ENCODE data around the gene HBM.
"Not testable (repeated sequence)": the region's sequence is repeated elsewhere in the genome, so short reads cannot be mapped to it uniquely, and the experiment has no call there.

The HBM gene

GRCh38 chr16:146646-147045 lies 19.1 kb upstream of the HBM start:
- DNase-seq (ENCODE audit: low read depth) = no peak

GRCh38 chr16:149024-149660 lies 16.6 kb upstream of the HBM start:
- no peak for DNase-seq (ENCODE audit: low read depth)

DNA sequence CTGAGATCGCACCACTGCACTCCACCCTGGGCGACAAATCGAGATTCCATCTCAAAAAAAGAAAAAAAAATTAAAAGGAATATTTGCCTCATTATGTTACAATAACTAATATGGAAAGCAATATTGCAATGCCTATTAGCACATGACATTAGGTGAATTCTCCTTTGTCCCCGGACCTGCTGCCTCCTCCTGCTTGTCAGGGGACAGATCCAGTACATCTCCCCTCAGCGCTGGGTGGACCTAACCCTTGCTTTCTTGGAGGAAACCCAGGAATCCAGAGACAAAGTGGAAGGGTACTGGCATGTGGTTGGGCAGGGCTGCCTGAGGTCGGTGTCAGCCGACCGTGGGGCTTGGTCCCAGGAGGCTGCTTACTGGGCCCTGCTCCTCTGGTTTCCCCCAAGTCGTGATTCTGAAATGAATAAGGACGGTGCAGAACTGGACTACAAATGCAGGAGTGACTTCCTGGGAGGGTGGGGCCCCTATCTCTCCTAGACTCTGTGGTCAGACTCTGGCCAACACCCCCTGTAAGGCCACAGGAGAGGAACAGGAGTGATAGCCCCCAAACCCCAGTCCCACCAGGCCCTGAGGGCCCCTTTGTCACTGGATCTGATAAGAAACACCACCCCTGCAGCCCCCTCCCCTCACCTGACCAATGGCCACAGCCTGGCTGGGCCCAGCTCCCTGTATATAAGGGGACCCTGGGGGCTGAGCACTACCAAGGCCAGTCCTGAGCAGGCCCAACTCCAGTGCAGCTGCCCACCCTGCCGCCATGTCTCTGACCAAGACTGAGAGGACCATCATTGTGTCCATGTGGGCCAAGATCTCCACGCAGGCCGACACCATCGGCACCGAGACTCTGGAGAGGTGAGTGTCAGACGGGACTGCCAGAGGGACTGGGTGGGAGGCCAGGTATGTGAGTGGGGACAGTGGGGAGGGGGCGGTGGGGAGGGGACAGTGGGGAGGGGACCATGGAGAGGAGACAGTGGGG lies 13.3 kb upstream of the HBM start, which contains the start of gene HBZ:
HBZ (plus strand) TSS at position 504 of the 988 bp plus-strand sequence; CDS start at position 770, 266 bp downstream.
- no peak for DNase-seq (ENCODE audit: low read depth)

- DNase-seq (ENCODE audit: low read depth) = not testable (repeated sequence)
Measured at GRCh38 chr16:153129-153521, 12.7 kb upstream of the HBM start.

- DNase-seq (ENCODE audit: low read depth) = not testable (repeated sequence)
Measured at GRCh38 chr16:153550-154216, 12.1 kb upstream of the HBM start.

GRCh38 chr16:154217-155030 lies 11.4 kb upstream of the HBM start:
- DNase-seq (ENCODE audit: low read depth) = no peak

- DNase-seq (ENCODE audit: low read depth) = no peak
Measured at GRCh38 chr16:155031-155398, 10.8 kb upstream of the HBM start.

GRCh38 chr16:159136-159849 lies 6.5 kb upstream of the HBM start:
- DNase-seq (ENCODE audit: low read depth) = no peak

- DNase-seq (ENCODE audit: low read depth) = not testable (repeated sequence)
Measured at GRCh38 chr16:160242-160641, 5.5 kb upstream of the HBM start.

DNA sequence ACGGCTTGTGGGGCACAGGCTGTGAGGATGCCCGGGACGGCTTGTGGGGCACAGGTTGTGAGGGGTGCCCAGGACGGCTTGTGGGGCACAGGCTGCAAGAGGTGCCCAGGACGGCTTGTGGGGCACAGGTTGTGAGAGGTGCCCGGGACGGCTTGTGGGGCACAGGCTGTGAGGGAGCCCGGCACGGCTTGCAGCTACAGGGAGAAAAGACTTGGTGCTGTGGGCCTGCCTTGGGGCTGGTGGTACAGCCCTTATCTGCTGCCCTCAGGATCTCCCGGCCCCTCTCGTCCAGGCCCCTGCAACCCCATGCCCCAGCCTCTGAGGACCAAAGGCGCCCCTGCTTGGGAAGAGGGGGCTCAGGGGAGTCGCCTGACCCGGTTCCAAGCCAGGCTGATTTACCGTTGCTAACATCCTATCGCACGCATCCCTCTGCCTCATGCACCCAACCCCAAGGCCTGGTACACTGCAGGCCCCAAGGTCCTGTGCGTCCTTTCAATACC lies 5.0 kb upstream of the HBM start:
- no peak for DNase-seq (ENCODE audit: low read depth)

DNA sequence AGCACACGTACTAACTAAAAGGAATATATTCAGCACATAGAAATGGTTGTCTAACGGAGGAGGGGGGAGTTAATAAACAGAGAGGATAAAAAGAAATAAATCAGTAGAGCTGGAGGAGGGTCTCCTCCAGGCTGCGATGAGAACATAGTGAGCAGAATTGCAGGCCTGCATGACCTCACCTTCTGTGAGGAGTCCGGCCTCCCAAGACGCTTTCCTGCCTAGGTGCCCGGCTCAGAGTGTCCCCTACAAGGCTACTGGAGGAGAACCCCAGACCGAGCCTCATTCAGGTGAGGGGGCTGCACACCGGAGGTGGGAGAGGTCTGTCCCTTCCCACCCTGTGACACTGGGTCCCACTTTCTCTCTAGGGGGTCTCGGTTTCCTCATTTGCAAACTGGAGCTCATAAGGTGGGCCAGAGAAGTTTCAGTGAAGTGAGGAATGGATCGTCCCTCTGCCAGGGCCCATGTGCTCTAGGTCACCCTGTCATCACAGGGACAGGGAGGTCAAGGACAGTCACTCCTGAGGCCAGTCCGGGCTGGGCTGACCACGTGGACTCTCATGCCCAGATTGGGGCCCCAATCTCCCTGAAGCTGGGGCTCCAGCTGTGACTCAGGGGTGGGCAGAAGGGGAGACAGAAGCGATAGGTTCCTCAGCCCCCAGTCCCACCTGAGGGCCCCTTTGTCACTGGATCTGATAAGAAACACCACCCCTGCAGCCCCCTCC lies 3.3 kb upstream of the HBM start:
- no peak for DNase-seq (ENCODE audit: low read depth)

GRCh38 chr16:163139-163538 lies 2.6 kb upstream of the HBM start:
- DNase-seq (ENCODE audit: low read depth) = not testable (repeated sequence)

- not testable (repeated sequence) for DNase-seq (ENCODE audit: low read depth)
Measured at GRCh38 chr16:163696-164095, 2.1 kb upstream of the HBM start.

- not testable (repeated sequence) for DNase-seq (ENCODE audit: low read depth)
Measured at GRCh38 chr16:164134-164823, 1.5 kb upstream of the HBM start.

DNA sequence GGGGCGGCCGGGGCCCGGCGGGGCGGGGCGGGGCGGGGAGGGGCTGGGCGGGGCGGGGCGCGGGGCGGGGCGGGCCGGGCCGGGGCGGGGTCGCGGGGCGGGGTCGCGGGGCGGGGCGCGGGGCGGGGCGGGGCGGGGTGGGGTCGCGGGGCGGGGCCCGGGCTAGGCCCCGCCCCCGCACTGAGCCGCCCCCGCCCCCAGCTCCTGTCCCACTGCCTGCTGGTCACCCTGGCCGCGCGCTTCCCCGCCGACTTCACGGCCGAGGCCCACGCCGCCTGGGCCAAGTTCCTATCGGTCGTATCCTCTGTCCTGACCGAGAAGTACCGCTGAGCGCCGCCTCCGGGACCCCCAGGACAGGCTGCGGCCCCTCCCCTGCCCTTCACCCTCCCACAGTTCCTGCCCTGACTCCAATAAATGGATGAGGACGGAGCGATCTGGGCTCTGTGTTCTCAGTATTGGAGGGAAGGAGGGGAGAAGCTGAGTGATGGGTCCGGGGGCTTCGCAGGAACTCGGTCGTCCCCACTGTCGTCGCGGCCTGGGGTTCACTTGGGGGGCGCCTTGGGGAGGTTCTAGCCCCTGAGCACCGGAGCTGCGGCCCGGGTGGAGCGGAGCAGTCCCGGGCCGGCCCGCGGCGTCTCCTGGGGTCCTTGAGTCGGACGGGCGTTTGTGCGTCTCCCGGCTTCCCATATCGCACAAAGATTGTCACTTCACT lies 795 bp upstream of the HBM start:
- DNase-seq (ENCODE audit: low read depth) = no peak

DNA sequence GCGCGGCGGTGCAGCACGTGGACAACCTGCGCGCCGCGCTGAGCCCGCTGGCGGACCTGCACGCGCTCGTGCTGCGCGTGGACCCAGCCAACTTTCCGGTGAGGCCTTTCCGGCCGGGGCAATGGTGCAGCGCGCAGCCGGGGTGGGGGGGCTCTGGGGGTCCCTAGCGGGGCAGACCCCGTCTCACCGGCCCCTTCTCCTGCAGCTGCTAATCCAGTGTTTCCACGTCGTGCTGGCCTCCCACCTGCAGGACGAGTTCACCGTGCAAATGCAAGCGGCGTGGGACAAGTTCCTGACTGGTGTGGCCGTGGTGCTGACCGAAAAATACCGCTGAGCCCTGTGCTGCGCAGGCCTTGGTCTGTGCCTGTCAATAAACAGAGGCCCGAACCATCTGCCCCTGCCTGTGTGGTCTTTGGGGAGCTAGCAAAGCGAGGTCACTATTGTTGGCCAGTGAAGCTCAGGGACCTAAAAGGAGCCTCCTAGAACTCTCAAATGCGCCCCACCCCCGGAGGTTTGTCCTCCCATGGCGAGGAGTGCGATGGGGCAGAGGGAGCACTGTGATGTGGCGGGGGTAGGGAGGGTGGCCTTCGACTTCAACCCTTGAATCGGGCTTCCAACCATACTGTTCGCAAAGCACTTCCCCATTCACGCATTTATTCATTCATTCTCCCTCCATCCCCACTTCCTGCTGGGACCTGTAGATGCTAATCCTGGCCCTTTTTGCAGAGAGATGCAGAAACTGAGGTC lies 770 bp downstream of the HBM start:
- no peak for DNase-seq (ENCODE audit: low read depth)

DNA sequence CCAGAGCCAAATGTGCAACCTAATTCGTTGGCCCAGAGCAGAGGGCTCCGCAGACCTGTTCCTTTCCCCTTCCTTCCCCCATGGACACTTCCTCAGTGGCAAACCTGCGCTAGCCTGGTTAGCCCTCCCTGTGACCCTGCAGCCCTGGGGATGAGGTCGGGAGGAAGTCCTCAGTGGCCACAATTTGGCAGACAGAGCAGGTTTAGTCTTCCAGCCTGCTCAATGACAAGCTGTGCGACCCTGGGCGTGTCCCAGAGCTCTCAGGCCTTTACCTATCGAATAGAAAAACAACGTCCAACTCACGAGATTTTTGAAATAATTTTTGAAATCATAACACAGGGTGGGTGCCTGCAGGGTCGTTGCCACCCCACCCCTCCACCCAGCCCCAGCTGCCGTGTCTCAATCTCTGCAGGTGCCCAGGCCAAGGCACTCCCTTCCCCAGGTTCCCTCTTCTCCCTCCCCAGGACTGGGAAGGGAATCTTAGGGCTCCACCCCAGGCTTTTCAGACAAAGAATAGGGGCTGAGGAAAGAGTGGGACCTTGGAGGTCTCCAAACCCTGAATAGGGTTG lies 1.4 kb downstream of the HBM start:
- DNase-seq (ENCODE audit: low read depth) = no peak

DNA sequence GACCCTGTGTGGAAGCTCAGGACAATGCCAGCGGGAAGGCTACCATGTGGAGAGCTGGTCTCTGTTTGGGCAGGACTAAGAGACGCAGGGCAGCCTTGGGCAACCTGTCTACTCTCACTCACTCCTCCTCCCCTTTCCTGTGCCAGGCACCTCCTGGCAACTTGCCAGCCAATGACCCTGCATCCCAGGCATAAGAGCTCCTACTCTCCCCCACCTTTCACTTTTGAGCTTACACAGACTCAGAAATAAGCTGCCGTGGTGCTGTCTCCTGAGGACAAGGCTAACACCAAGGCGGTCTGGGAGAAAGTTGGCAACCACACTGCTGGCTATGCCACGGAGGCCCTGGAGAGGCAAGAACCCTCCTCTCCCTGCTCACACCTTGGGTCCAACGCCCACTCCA lies 2.6 kb downstream of the HBM start:
- no peak for DNase-seq (ENCODE audit: low read depth)

Data from stimulated activated CD8-positive, alpha-beta memory T cell treated with anti-CD3 and anti-CD28 coated beads, Interleukin-4, amount 100 ng/mL, for 24 hours (primary cell).